GM18873 (cell line): ENCODE measurements around the gene FAM149A.

Experiments
- ATAC-seq: cut with Tn5 transposase; IDR thresholded peaks from one replicate; pipeline ENCODE4 v1.9.1; 2021; ENCODE audit warnings: mild to moderate bottlenecking, moderate library complexity, moderate number of reproducible peaks; ENCODE audit not compliant: unreplicated experiment, low FRiP score

FAM149A gene

DNA sequence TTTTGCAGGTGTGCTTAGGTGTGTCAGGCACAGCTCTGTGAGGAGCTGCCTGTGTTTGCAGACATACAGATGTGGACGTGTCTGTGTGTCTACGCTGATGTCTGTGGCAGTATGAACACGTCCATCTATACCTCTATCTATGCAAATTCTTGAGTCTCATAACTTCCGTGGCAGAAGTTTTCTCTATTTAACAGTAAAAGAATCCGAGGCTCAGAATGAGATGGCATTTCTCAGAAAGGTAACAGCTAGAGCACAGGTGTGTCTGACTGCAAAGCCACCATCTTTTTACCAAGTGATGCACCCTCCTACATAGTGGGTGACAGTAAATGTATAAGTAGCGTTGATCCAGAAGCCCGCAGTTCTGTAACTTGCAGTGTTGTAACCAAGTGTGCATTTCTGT, 47.0 kb downstream of the FAM149A start:
- no peak for ATAC-seq

- no peak for ATAC-seq
Observed at GRCh38 chr4:186158021-186158813, 53.7 kb downstream of the FAM149A start.

DNA sequence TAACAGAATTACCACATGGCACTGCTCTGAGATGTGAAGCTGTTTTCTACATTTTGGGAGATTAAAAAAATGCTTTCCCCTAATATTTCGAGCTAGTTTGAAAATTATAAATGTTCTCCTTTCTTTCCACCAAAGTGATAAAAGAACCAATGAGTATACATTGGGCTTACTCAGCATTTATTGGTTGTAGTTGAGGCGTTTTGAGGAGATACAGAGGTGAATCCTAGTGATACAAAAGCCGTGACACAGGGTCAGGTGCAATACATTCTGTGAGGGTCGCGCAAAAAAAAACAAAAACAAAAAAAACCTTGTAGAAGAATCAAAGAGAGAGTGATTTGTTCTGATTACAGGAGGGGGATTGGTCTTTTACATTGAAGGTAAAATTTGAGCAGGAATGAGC, 54.5 kb downstream of the FAM149A start:
- no peak for ATAC-seq

- ATAC-seq: no peak
Observed at GRCh38 chr4:186159613-186160012, 55.1 kb downstream of the FAM149A start.

DNA sequence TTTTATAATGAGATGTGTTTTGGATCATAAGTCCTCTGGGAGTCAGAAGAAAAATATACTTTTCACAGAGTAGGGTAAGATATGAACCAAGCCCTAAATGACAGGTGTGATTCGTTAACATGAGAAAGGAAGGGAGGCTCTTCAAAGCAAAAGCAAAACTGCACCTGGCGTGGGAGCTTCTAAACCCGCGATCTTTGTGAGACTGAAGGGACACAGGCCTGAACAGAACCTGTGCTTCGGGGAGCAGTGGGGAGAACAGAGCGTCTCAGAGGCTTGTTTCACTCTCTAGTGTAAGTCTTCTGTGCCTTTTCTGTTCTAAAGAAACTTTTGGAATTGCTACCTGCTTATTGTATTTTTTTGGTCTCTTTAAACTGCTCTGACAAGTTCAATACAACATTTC, 56.6 kb downstream of the FAM149A start:
- peak; percentile 92 for ATAC-seq

DNA sequence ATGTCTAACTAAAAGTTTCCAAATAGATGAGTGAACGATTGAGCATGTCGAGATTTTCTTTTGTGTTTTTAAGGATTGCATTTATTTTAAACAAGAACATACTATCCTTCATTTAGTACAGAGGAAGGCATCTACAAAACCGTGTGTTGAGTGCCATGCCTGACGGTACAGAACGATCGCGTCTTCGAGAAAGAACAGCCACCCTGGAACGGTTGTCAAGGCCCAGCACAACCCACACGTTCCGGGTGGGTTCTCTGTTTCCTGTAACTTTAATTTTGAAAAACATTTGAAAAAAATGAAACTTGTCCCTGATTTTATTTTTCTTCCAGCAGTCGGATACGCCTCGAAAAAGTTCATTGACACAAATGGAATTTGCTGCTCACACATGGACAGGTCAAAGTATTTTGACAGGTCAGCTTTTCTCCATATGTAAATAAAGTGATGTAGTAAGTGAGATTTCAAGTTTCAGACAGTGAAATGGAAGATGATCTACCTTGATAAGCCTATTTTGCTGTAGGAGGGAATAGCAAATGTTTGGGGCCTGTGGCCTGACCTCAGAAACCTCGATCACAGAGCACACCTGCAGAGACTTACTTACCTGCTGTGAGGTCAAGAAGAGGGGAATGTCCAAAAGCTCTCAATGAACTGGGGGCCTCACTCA, 62.5 kb downstream of the FAM149A start:
- no peak for ATAC-seq

- no peak for ATAC-seq
Observed at GRCh38 chr4:186167605-186168004, 63.1 kb downstream of the FAM149A start.

DNA sequence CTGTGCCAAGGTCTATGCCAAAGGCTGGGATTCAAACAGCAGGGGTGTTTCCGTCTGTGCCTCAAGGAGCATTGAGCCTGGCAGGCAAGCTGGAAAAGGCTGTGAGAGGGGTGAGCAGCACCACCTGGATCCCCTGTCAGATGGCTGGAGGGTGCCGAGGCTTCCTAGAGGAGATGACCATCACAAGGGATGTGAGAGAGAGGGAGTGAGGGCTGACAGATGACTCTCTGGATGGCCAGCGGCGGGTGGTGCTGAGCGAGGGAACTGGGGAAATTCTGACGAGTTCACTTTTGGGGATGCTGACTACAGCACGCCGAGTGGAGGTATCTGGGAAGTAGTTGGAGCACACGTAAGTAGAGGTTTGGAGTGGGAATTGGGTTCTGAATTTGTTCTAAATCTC, 64.2 kb downstream of the FAM149A start:
- ATAC-seq: no peak

- no peak for ATAC-seq
Observed at GRCh38 chr4:186169333-186169944, 64.9 kb downstream of the FAM149A start.

GRCh38 chr4:186169945-186170802, 65.7 kb downstream of the FAM149A start:
- no peak for ATAC-seq

DNA sequence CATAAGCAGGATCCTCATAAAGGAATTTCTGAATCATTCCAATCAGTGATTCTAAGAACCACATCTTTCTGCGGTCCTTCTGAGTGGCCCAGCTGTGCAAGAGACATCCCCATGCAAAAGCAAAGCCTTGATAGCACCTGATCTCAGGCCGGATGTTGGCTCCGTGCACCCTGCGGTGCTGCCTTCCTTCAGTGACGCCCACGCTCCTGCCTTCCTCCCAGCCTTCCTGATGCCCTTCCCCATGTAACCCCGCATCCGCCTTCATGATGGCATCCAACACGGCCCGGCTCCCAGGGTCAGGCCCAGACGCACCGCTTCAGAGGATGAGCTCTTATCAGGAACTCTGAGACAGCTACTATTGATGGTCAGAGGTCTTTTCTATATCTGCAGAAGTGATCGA, 66.5 kb downstream of the FAM149A start:
- ATAC-seq: no peak

- ATAC-seq: no peak
Observed at GRCh38 chr4:186172546-186172945, 68.0 kb downstream of the FAM149A start.

- ATAC-seq: no peak
Observed at GRCh38 chr4:186188107-186188506, 83.6 kb downstream of the FAM149A start.

DNA sequence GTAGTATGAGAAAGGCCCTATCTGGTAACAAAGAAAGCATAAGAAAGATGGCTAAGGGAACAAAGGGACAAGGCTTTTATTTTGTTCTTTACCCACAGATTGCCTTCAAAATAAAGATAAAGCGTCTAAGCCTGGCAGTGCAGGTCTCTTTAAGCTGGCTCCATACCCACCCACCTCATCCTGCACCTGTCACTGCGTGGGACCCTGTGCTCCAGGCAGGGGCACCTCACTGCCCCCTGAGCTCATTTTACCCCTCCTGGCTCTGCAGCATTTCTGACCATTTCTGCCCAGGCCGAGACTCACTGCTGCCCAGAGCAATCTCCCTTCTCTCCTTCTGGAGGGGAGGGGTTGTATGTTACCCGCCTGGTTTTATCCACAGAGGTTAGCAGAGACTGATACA, 85.2 kb downstream of the FAM149A start:
- ATAC-seq: no peak

DNA sequence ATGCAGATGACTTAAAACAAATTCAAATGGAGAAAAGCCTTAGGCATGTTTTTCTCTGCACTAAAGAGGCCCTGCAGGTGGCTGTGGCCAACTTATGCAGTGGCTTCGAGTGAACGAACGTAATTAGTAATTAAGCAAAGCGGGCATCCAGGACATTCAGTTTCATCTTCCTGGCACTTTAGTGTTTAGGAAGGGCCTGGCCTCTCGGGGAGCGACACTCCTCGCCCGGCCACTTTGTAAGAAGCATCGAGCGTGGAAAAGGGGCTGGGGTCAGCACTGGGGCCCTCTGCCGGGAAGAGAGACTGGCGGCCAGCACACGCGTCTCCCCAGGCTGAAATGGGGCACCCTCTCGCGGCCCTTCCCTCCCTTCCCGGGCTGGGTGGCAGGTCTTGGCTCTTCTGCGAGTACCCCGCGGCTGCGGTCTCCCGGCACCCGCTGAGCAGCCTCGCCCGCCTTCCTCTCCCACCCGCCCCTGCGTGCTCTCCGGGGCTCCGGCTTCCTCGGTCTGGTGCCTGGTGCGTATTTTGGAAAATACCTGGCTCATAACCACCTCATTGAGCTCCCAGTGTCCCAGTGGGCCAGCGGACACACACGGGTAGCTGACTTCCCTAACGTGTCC, 86.2 kb downstream of the FAM149A start:
- peak; percentile 6 for ATAC-seq

GRCh38 chr4:186191200-186192065, 86.9 kb downstream of the FAM149A start, which contains the start of gene CYP4V2:
CYP4V2 (plus strand) TSS chr4:186191567; CDS start chr4:186191824, 257 bp downstream.
- peak; percentile 80 for ATAC-seq

GRCh38 chr4:186192066-186192612, 87.6 kb downstream of the FAM149A start:
- no peak for ATAC-seq

DNA sequence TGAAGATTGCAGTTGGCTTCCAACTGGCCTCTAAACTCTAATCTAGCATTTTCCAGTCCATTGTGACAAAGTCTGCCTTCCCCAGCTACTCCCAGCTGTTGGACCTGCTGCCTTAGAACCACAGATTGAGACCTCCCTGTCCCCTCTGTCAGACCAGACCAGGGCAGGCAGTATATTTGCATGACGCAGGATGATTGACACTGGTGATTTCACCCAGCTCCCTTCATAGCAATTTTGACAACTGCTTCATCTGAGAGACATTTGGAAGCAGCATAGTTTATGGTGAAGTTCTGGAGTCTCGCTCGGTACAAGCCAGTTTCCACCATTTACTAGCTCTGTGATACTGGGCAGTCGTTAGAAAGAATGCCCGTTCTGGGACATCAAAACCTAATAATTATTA, 89.3 kb downstream of the FAM149A start:
- ATAC-seq: no peak

DNA sequence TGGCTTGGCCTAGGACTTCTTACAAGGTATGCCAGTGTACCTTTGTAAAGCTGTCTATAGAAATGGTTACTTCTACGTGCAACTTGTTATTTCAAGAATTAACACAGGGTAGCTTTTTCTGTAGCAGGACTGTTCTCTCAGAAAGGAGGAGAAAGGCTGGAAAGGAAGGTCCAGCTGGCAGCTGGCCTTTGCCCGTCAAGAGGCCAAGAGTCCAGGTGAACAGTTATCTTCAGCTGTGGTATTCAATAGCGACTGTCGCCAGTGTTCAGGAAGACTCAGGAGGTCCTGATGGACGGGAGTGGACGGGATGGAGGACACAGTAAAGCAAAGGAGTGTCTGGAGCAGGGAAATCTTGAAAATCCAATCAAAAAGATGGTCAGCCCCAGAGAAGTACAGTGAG, 91.6 kb downstream of the FAM149A start:
- ATAC-seq: no peak
